Endothelial cell of umbilical vein (primary cell): ENCODE measurements around the gene TLCD2. TPM values are rescaled to one million over a fixed set of nuclear protein-coding genes. Genes with fewer than 3 reads are reported as not detected.

Experiments
- BruUV-seq: library from RNA; stranded (reverse); fragments of 400-500 nt; replicated peaks from 2 replicates; lab custom pipeline; 2021; lab: Mats Ljungman, UMichigan
- CTCF ChIA-PET: fragments of 300-600, 350-600 bp; sonication (Branson Sonifier 250); formaldehyde crosslinking; loops from one replicate; lab custom pipeline; 2021; ENCODE audit warnings: antibody characterized with exemption, inconsistent platforms; lab: Charles Lee
- POLR2A ChIA-PET: fragments of 300-600, 350-600 bp; sonication (Branson Sonifier 250); formaldehyde crosslinking; loops from one replicate; lab custom pipeline; 2021; ENCODE audit warnings: antibody characterized with exemption, inconsistent platforms; lab: Charles Lee
- DNase-seq: peaks from one replicate; pipeline ENCODE4 v3.0.0-alpha.2; 2011; ENCODE audit warnings: low read depth, low spot score
- FAIRE-seq: peaks from 2 replicates; lab custom pipeline; 2011; peaks lifted over from hg19 to GRCh38; lab: Jason Lieb, UNC
- H2AFZ ChIP-seq: 2 replicates; pipeline ENCODE4 v1.6.0; 2012; ENCODE audit warnings: low read depth, low read length, control low read depth, inconsistent platforms
- H3K27ac ChIP-seq: 2 replicates; pipeline ENCODE4 v1.5.1; 2011; ENCODE audit warnings: low read depth, mild to moderate bottlenecking, control low read depth, low read length, moderate library complexity; ENCODE audit not compliant: insufficient read depth
- H3K27me3 ChIP-seq, 2 experiments: 2 replicates each; pipeline versions ENCODE4 v1.6.0 to v1.6.1; 2011; ENCODE audit warnings: low read length in 2 of 2, mixed read lengths in 1 of 2; ENCODE audit not compliant: control insufficient read depth in 2 of 2, insufficient read depth in 2 of 2
- H3K36me3 ChIP-seq, 2 experiments: 2 replicates in 1 of 2; 3 replicates in 1 of 2; pipeline ENCODE4 v1.5.1; 2011; ENCODE audit warnings: low read length in 2 of 2, mild to moderate bottlenecking in 1 of 2, moderate library complexity in 1 of 2; ENCODE audit not compliant: control insufficient read depth in 2 of 2, insufficient read depth in 2 of 2; ENCODE audit errors: extremely low read depth in 1 of 2
- H3K4me1 ChIP-seq: 3 replicates; pipeline ENCODE4 v1.5.1; 2011; ENCODE audit warnings: mild to moderate bottlenecking, low read length; ENCODE audit not compliant: control insufficient read depth, insufficient read depth; ENCODE audit errors: extremely low read depth
- H3K4me2 ChIP-seq: 2 replicates; pipeline ENCODE4 v1.6.1; 2011; ENCODE audit warnings: low read length, control low read depth, mixed read lengths; ENCODE audit not compliant: insufficient read depth
- H3K4me3 ChIP-seq, 3 experiments: fragments of 200-600 bp in 1 of 3; sonication (generic), shearing (Covaris generic) in 1 of 3; replicated peaks in 1 of 3; 2 replicates each; pipeline ENCODE4 v1.5.1; 2011 to 2016; ENCODE audit warnings: control low read depth in 3 of 3, low read length in 3 of 3, mild to moderate bottlenecking in 2 of 3, inconsistent platforms in 1 of 3, low read depth in 1 of 3, moderate library complexity in 1 of 3; ENCODE audit not compliant: insufficient read depth in 1 of 3
- H3K79me2 ChIP-seq: 2 replicates; pipeline ENCODE4 v1.6.0; 2012; ENCODE audit warnings: low read length, inconsistent platforms; ENCODE audit not compliant: control insufficient read depth, insufficient read depth
- H3K9ac ChIP-seq: replicated peaks from 2 replicates; pipeline ENCODE3; 2011; ENCODE audit warnings: low read length, control low read depth; ENCODE audit not compliant: insufficient read depth; ENCODE audit errors: extremely low read depth
- H3K9me1 ChIP-seq: replicated peaks from 3 replicates; pipeline ENCODE4 v1.6.0; 2011; ENCODE audit warnings: mild to moderate bottlenecking, low read length; ENCODE audit not compliant: control insufficient read depth, insufficient read depth; ENCODE audit errors: extremely low read depth
- H3K9me3 ChIP-seq: replicated peaks from 2 replicates; pipeline ENCODE4 v1.5.1; 2012; ENCODE audit warnings: low read length, inconsistent platforms; ENCODE audit not compliant: control insufficient read depth, insufficient read depth
- H4K20me1 ChIP-seq: replicated peaks from 2 replicates; pipeline ENCODE3; 2011; ENCODE audit warnings: mild to moderate bottlenecking, low read length; ENCODE audit not compliant: control insufficient read depth, insufficient read depth; ENCODE audit errors: extremely low read depth
- EZH2 ChIP-seq: IDR thresholded peaks from 2 replicates; pipeline ENCODE4 v1.6.1; 2012; ENCODE audit warnings: borderline replicate concordance, low read depth, mild to moderate bottlenecking, moderate library complexity, low read length, inconsistent platforms; ENCODE audit not compliant: severe bottlenecking
- FOS ChIP-seq: IDR thresholded peaks from 2 replicates; pipeline ENCODE4 v1.6.1; 2011; ENCODE audit warnings: mild to moderate bottlenecking, low read length, moderate library complexity, borderline replicate concordance; ENCODE audit not compliant: insufficient read depth
- JUN ChIP-seq: IDR thresholded peaks from 2 replicates; pipeline ENCODE4 v1.6.1; 2011; ENCODE audit warnings: borderline replicate concordance, low read depth; ENCODE audit not compliant: insufficient read length, insufficient read depth
- POLR2AphosphoS5 ChIP-seq: IDR thresholded peaks from 2 replicates; pipeline ENCODE4 v1.6.1; 2012; ENCODE audit warnings: low read depth, mild to moderate bottlenecking, control low read depth, low read length, moderate library complexity; ENCODE audit not compliant: insufficient read depth
- dilution Hi-C: fragments of 300-500 bp; cut with MboI; formaldehyde crosslinking; loops from one replicate; pipeline ENCODE4 v1.15.0; 2019; ENCODE audit warnings: low sequenced_read_pairs; ENCODE audit not compliant: extremely low pct_ligation_motif_present
- intact Hi-C: fragments of 100-400 bp; cut with micrococcal nuclease; formaldehyde crosslinking; loops from one replicate; pipeline ENCODE4 v1.10.0; 2022
- polyA plus RNA-seq, 4 experiments: library from polyadenylated mRNA; depleted of rRNA in 3 of 4; stranded (reverse) in 3 of 4; unstranded in 1 of 4; fragments of >200 nt; gene quantifications; 2 replicates each; pipeline versions ENCODE4 v1.2.1 to v1.2.3, GENCODE V29; 2011 to 2012; ENCODE audit warnings: missing spikeins in 1 of 4
- total RNA-seq: library from RNA; stranded (reverse); gene quantifications from 2 replicates; pipeline ENCODE4 v1.2.3, GENCODE V29; 2021
- TF ChIP-seq, protein P1 (sequence below): IDR thresholded peaks from 2 replicates; pipeline ENCODE4 v1.6.1; 2011; ENCODE audit not compliant: insufficient read depth, insufficient read length
- TF ChIP-seq, protein P2 (sequence below), 2 donors: IDR thresholded peaks; 1 replicate in 1 of 2; 2 replicates in 1 of 2; pipeline ENCODE4 v1.5.1; 2011; ENCODE audit warnings: low read length in 2 of 2, mild to moderate bottlenecking in 2 of 2, moderate library complexity in 2 of 2, control low read depth in 1 of 2, inconsistent platforms in 1 of 2, low read depth in 1 of 2; ENCODE audit not compliant: insufficient read depth in 1 of 2; ENCODE audit errors: extremely low read depth in 1 of 2

Gene TLCD2
- total and polyA plus RNA-seq, 2 donors (not counting 3 experiments of a cell fraction or from before 2014, with no cell fraction given) = 0.72 to 2.1 TPM

DNA sequence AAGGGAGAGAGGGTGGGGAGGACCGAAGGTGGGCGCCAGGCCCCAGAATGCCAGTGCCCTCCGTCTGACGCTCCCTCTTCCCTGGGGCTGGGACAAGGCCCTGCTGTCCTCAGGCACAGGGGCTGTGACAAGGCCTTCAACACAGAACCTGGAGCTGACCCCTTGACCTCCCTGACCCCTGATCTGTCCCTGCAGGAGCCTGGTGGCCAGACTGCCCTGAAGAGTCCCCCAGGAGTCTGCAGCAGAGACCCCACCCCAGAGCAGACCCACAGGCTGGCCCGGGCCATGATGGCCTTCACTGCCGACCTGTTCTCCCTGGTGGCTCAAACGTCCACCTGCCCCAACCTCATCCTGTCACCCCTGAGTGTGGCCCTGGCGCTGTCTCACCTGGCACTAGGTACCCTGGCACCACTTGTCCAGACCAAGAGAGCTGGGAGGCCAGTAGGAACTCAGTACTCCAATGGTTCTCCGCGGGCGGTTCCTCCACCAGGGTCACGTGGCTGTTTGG lies 35.4 kb upstream of the TLCD2 start:
- H3K79me2 ChIP-seq = no peaks in the 10 kb centered on the region
- CTCF ChIA-PET = interaction anchor here (1.0 kb wide), 1 partner anchor 34 kb away, joined by 4 read pairs; no protein-coding TSS in a partner anchor
- no peak overlapping the region for H3K4me2 ChIP-seq
- H4K20me1 ChIP-seq = no peaks in the 10 kb centered on the region
- no peaks in the 10 kb centered on the region for H3K9me1 ChIP-seq
- dilution Hi-C loops (no loop called here), intact Hi-C loops (no loop called here)
- no peak overlapping the region for H3K27ac ChIP-seq
- no peaks in the 10 kb centered on the region for H3K27me3 ChIP-seq
- DNase-seq (no peak), FAIRE-seq (no peak)
- POLR2A ChIA-PET = no interaction called here
- H2AFZ ChIP-seq = no peak overlapping the region
- H3K4me1 ChIP-seq = no peaks in the 10 kb centered on the region
- H3K36me3 ChIP-seq = no peaks in the 10 kb centered on the region
- H3K9ac ChIP-seq = no peak overlapping the region
- H3K9me3 ChIP-seq = no peaks in the 10 kb centered on the region
- BruUV-seq = no TSS peak
- no peak overlapping the region for H3K4me3 ChIP-seq
- no peak for TF ChIP-seq FOS
- TF ChIP-seq POLR2AphosphoS5 = no peak
- TF ChIP-seq, protein P1, sequence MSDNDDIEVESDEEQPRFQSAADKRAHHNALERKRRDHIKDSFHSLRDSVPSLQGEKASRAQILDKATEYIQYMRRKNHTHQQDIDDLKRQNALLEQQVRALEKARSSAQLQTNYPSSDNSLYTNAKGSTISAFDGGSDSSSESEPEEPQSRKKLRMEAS = no peak
- no peak for TF ChIP-seq JUN
- TF ChIP-seq, protein P2, sequence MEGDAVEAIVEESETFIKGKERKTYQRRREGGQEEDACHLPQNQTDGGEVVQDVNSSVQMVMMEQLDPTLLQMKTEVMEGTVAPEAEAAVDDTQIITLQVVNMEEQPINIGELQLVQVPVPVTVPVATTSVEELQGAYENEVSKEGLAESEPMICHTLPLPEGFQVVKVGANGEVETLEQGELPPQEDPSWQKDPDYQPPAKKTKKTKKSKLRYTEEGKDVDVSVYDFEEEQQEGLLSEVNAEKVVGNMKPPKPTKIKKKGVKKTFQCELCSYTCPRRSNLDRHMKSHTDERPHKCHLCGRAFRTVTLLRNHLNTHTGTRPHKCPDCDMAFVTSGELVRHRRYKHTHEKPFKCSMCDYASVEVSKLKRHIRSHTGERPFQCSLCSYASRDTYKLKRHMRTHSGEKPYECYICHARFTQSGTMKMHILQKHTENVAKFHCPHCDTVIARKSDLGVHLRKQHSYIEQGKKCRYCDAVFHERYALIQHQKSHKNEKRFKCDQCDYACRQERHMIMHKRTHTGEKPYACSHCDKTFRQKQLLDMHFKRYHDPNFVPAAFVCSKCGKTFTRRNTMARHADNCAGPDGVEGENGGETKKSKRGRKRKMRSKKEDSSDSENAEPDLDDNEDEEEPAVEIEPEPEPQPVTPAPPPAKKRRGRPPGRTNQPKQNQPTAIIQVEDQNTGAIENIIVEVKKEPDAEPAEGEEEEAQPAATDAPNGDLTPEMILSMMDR (IDR thresholded peaks at IDR 0.05; ENCODE audit: extremely low read depth in 1 of 2, insufficient read depth in 1 of 2, low read depth in 1 of 2, low read length in 2 of 2) = no peak
- no peak for TF ChIP-seq EZH2
